Stimulated activated CD8-positive, alpha-beta memory T cell treated with anti-CD3 and anti-CD28 coated beads, Interleukin-2, amount 100 ng/mL, for 1 hour (primary cell): ENCODE measurements around the gene CTBS.

ENCODE experiments used
- DNase-seq, 2 donors: peaks; one replicate each; pipeline ENCODE4 v3.0.0-alpha.2; 2020; ENCODE audit warnings: low read depth in 2 of 2

The CTBS gene

GRCh38 chr1:84506729-84507453, 67.3 kb downstream of the CTBS start:
- DNase-seq: no peak

GRCh38 chr1:84506002-84506728, 68.1 kb downstream of the CTBS start, which contains the start of the genes GNG5 and SPATA1:
Gene GNG5 (minus strand): TSS chr1:84506581. CDS start chr1:84506091, 490 bp downstream.
Gene SPATA1 (plus strand): TSS chr1:84506386. CDS start chr1:84516360, 9,974 bp downstream.
- DNase-seq: peak; percentile 95 to 98

- DNase-seq: no peak
Measured at GRCh38 chr1:84505493-84506001, 68.7 kb downstream of the CTBS start.

- no peak for DNase-seq
Measured at GRCh38 chr1:84504580-84505492, 69.4 kb downstream of the CTBS start.

GRCh38 chr1:84502927-84503326, 71.3 kb downstream of the CTBS start:
- no peak for DNase-seq
